T47D (cell line): ENCODE results near the gene LYVE1.
"Not testable (repeated sequence)": the region's sequence is repeated elsewhere in the genome, so short reads cannot be mapped to it uniquely, and the experiment has no call there.

Experiments used
- DNase-seq, 2 experiments: peaks; one replicate each; pipeline versions ENCODE4 v3.0.0 to v3.0.0-alpha.2; 2011 to 2012; ENCODE audit warnings: low read depth in 1 of 2, low spot score in 1 of 2
- JUND ChIP-seq: IDR thresholded peaks from 2 replicates; pipeline ENCODE4 v1.6.1; 2012; ENCODE audit warnings: low read depth
- in situ Hi-C: cut with HindIII; loops from 2 replicates; pipeline ENCODE4 v1.10.0; 2016; ENCODE audit warnings: low sequenced_read_pairs, low pct_unique_long_range_greater_than_20kb

LYVE1 gene

GRCh38 chr11:10602366-10602765 is 33.9 kb upstream of the LYVE1 start:
- no peak for DNase-seq
- in situ Hi-C loops = no loop called here
- TF ChIP-seq JUND = no peak

GRCh38 chr11:10601837-10602236 is 33.4 kb upstream of the LYVE1 start:
- TF ChIP-seq JUND = no peak
- no peak for DNase-seq
- in situ Hi-C loops = no loop called here

GRCh38 chr11:10600570-10601248 is 32.2 kb upstream of the LYVE1 start:
- no peak for TF ChIP-seq JUND
- DNase-seq = no peak
- in situ Hi-C loops = no loop called here

- no peak for TF ChIP-seq JUND
- in situ Hi-C loops = no loop called here
- DNase-seq = no peak
Measured at GRCh38 chr11:10599388-10600175, 31.1 kb upstream of the LYVE1 start.

GRCh38 chr11:10598816-10599215 is 30.4 kb upstream of the LYVE1 start:
- in situ Hi-C loops = no loop called here
- no peak for TF ChIP-seq JUND
- no peak for DNase-seq

- no peak for TF ChIP-seq JUND
- in situ Hi-C loops = no loop called here
- no peak for DNase-seq
Measured at GRCh38 chr11:10597877-10598351, 29.4 kb upstream of the LYVE1 start.

GRCh38 chr11:10595840-10596239 is 27.4 kb upstream of the LYVE1 start:
- in situ Hi-C loops, DNase-seq: not testable (repeated sequence)

GRCh38 chr11:10594407-10594806 is 25.9 kb upstream of the LYVE1 start:
- no peak for TF ChIP-seq JUND
- in situ Hi-C loops = no loop called here
- DNase-seq = no peak

GRCh38 chr11:10592331-10592730 is 23.9 kb upstream of the LYVE1 start:
- in situ Hi-C loops = no loop called here
- TF ChIP-seq JUND = no peak
- peak; percentile 11 to 60 for DNase-seq

GRCh38 chr11:10591741-10592140 is 23.3 kb upstream of the LYVE1 start:
- in situ Hi-C loops = no loop called here
- TF ChIP-seq JUND = no peak
- DNase-seq = no peak

- no peak for TF ChIP-seq JUND
- in situ Hi-C loops = no loop called here
- no peak for DNase-seq
Measured at GRCh38 chr11:10590218-10590915, 21.9 kb upstream of the LYVE1 start.

GRCh38 chr11:10588904-10589303 is 20.4 kb upstream of the LYVE1 start:
- in situ Hi-C loops = no loop called here
- peak; percentile 16 to 81 for DNase-seq
- no peak for TF ChIP-seq JUND

- TF ChIP-seq JUND = no peak
- DNase-seq = no peak
- in situ Hi-C loops = no loop called here
Measured at GRCh38 chr11:10587995-10588394, 19.5 kb upstream of the LYVE1 start.
